CD4-positive, alpha-beta T cell treated with Interleukin-4 for 4 hours (primary cell): ENCODE data around the gene PGM2.

Source experiments
- DNase-seq: peaks from one replicate; pipeline ENCODE4 v3.0.0-alpha.2; 2020

Gene PGM2

GRCh38 chr4:37904824-37905223 lies 78.3 kb downstream of the PGM2 start:
- no peak for DNase-seq

GRCh38 chr4:37905533-37906169 lies 79.2 kb downstream of the PGM2 start:
- DNase-seq: no peak

GRCh38 chr4:37908488-37909331 lies 82.2 kb downstream of the PGM2 start:
- DNase-seq: no peak

- no peak for DNase-seq
These were observed 83.0 kb downstream of the PGM2 start for GRCh38 chr4:37909332-37910090.

GRCh38 chr4:37910091-37910486 lies 83.6 kb downstream of the PGM2 start:
- no peak for DNase-seq
